GM12865 (cell line): Measurements from ENCODE around the gene SRRM2.

ENCODE experiments used
- DNase-seq: peaks from one replicate; pipeline ENCODE4 v3.0.0; 2010; ENCODE audit warnings: low read depth
- H3K4me3 ChIP-seq: 2 replicates; pipeline ENCODE4 v1.5.1; 2011; ENCODE audit warnings: mild to moderate bottlenecking, low read depth, low read length, control low read depth
- CTCF ChIP-seq: IDR thresholded peaks from 2 replicates; pipeline ENCODE4 v1.5.1; 2011; ENCODE audit warnings: low read length, control low read depth, low read depth, inconsistent platforms; ENCODE audit not compliant: insufficient read depth; ENCODE audit errors: missing control alignments

The SRRM2 gene

GRCh38 chr16:2752035-2752849 is at the start of gene SRRM2:
SRRM2 (plus strand) TSS chr16:2752638; CDS start chr16:2756365, 3,727 bp downstream.
- peak within 1 kb of the TSS; percentile 79 for H3K4me3 ChIP-seq
- DNase-seq: peak; percentile 98
- TF ChIP-seq CTCF: no peak

DNA sequence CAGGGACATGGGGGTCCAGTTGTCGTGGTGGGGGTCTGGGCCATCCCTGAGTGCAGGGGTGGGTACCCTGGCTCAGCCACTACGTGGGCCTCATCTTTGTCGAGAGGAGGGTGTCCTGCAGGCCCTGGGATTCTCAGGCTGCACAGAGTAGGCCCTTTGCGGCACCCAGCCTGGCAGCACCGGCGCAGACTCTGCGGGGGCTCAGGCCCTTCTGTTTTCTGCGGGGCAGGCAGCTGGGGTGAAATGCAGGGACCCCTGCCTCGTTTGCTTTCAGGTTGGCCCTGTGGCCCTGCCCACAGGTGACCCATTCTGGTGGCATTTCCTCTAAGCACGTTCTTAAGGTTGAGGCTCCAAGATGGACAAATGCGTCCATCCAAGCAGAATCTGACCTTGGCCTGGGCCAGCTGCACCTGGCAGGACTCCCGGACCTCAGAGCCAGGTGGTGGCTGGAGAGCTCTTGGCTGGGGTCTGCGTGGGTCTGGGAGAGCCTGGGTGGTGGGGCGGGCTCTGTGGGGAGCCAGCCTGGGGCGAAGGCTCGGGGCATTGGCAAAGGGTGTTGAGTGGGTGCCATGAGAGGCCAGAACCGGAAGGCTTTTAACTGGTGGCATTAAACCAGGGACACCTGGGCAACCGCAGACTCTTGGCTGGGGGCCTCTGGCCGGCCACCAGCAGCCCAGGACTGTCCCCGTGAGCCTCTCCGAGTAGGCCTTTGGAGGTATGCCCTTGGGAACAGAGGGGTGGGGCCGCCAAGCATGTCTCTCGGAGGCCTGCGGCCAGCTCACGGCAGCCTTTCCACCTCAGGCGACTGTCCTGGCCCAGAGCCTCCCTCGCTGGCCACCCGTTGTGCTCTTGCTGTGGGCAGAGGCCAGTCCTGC is 49.3 kb upstream of the SRRM2 start:
- no peak for TF ChIP-seq CTCF
- no peak overlapping the region for H3K4me3 ChIP-seq
- no peak for DNase-seq

DNA sequence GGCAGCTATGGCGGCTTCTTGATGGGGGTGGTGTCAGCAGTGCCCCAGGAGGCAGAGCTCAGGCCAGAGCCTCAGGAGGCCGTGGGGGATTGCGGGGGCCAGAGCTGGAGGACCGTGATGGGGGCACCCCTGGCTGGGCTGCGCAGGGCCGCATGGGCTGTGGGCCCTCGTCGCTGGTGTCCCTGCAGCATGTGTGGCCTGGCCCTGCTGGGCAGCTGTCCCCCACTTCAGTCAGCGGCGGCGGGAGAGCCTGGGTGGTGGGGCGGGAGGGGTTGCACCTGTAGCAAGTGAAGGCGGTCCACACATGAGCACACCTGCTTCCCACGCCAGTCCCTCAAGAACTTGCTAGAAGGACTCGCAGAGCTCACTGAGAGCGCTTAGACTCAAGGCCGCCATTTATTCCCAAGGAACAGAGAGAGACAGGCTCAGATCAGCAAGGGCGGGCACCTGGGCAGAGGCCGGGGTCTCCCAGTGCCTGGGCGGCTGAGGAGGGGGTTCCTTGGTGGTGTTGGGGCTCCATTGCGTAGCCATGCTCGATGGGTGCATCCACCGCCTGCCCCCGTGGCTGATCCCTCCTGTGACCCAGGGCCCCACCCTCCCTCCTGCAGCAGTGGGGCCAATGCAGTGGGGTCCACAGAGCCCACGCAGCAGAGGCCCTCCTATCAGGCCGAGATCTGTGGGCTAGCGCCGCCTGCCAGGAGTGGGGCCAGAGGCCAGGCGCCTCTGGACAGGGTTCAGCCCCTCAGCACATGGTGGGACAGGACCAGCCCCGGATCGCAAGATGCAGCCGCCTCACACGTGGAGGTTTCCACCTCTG is 48.1 kb upstream of the SRRM2 start:
- no peak for DNase-seq
- H3K4me3 ChIP-seq: no peak overlapping the region
- TF ChIP-seq CTCF: no peak

GRCh38 chr16:2704983-2705275 is 47.5 kb upstream of the SRRM2 start:
- DNase-seq: no peak
- TF ChIP-seq CTCF: no peak
- H3K4me3 ChIP-seq: no peak overlapping the region

DNA sequence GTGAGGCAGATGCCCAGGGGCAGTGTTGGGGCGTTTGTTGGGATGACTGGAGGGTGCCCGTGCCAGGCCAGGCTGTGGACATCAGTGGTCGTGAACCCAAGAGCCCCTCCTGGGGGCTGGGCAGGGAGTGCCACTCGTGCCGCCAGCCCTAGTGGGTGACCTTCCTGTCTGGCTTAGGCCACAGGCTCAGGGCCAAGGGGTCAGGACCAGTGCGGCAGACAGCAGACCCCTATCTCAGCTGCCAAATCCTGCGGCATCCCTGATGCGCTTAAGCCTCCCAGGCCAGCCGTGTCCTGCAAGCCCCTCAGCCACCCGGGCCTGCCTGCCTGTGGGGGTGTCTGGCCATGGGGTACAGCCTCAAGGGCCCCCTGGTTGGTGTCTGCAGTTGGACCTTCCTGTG is 47.1 kb upstream of the SRRM2 start:
- no peak for TF ChIP-seq CTCF
- DNase-seq: no peak
- no peak overlapping the region for H3K4me3 ChIP-seq

DNA sequence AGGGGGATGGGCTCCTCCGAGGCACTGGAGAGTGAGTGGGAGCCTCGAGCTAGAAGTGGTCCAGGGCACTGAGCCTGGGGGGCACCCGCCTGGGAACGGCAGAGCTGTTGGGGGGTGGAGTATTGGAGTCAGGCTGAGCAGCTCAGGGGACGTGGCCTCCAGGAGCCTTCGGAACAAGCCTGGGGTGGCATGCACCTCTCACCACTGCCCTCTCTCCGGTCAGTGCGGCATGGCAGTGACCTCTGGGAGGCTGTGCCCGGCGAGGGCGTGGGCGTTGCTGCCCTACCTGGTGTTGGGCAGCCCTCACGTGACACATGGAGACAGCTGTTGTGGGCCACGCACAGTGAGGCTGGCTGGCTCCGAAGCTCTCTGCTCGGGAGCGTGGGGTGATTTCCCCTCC is 46.4 kb upstream of the SRRM2 start:
- no peak overlapping the region for H3K4me3 ChIP-seq
- TF ChIP-seq CTCF: no peak
- no peak for DNase-seq
